Uterus (tissue), 4 donors: Measurements from ENCODE around the gene COPS9. TPM values are rescaled to one million over a fixed set of nuclear protein-coding genes. Genes with fewer than 3 reads are reported as not detected.

Source experiments
- DNase-seq, 2 donors: peaks; one replicate each; pipeline ENCODE4 v3.0.0-alpha.2; 2019 to 2020
- H3K27ac ChIP-seq, 2 donors: fragments of 200-600 bp; sonication (generic); 1 replicate in 1 of 2; 2 replicates in 1 of 2; pipeline ENCODE4 v1.5.1; 2016 to 2018
- H3K27me3 ChIP-seq, 2 donors: fragments of 200-600 bp; sonication (generic); one replicate each; pipeline ENCODE4 v1.5.1; 2018 to 2019; ENCODE audit warnings: control low read depth in 1 of 2
- H3K36me3 ChIP-seq, 2 donors: fragments of 200-600 bp; sonication (generic); one replicate each; pipeline ENCODE4 v1.5.1; 2019; ENCODE audit warnings: control low read depth in 1 of 2
- H3K4me1 ChIP-seq, 2 donors: fragments of 200-600 bp; sonication (generic); one replicate each; pipeline ENCODE4 v1.5.1; 2018 to 2019; ENCODE audit warnings: control low read depth in 1 of 2
- H3K4me3 ChIP-seq, 2 donors: fragments of 200-600 bp; sonication (generic); 1 replicate in 1 of 2; 2 replicates in 1 of 2; pipeline ENCODE4 v1.5.1; 2018 to 2019; ENCODE audit warnings: mild to moderate bottlenecking in 1 of 2
- H3K9me3 ChIP-seq, 2 donors: fragments of 200-600 bp; sonication (generic); one replicate each; pipeline ENCODE4 v1.5.1; 2019; ENCODE audit warnings: control low read depth in 1 of 2
- POLR2A ChIP-seq, 2 donors: fragments of 450-650 bp; IDR thresholded peaks; one replicate each; pipeline ENCODE4 v1.6.1; 2016; ENCODE audit warnings: antibody characterized with exemption in 2 of 2, mild to moderate bottlenecking in 1 of 2, moderate library complexity in 1 of 2
- intact Hi-C: fragments of 100-400 bp; cut with DNase I; formaldehyde crosslinking; loops from one replicate; pipeline ENCODE4 v1.15.1; 2023; ENCODE audit warnings: low total_unique reads
- total RNA-seq, 4 donors: library from RNA; depleted of rRNA in 3 of 4; stranded (reverse); fragments of >200 nt in 3 of 4; gene quantifications; one replicate each; pipeline versions ENCODE4 v1.1.0 to v1.2.4, GENCODE V29; 2014 to 2023
- TF ChIP-seq, protein P1 (sequence below), 4 experiments: fragments of 200-600 bp in 2 of 4; fragments of 450-650 bp in 2 of 4; sonication (generic) in 2 of 4; IDR thresholded peaks; one replicate each; pipeline ENCODE4 v1.5.1; 2016 to 2019; ENCODE audit warnings: antibody characterized with exemption in 4 of 4, mild to moderate bottlenecking in 2 of 4, moderate library complexity in 1 of 4
- donor health status: DM: yes; HTN: yes; CAD: no.

The COPS9 gene
- total RNA-seq, 4 donors from 2014 or later: 14.1 to 189 (median 98.0) TPM

DNA sequence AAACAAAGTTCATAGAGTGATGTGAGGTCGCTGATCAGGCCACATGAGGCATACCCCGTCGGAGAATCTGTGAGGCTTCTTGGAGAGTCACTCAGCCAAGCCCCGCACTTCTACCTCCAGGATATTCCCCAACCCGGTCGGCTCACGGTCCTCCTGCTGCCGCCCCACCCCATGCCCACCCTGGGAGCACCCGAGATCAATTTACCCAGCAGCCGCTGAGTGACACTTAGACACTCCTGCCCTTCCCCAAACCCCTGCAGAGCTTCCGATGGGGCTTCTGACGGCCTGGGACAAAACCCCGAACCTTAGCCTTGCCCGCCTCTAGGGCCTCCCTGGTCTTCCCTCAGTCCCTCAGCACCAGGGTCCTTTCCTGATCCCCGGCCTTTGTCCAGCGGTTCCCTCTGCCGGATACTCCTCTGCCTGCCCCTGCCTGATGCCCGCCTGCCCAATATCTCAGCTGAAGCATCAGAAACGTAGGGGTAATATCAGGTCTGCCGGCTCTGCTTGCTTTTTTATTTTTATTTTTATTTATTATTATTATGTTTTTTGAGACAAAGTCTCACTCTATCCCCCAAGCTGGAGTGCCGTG is 23.2 kb upstream of the COPS9 start:
- DNase-seq: no peak
- Histone ChIP-seq H3K27ac (no peak overlapping the region), H3K36me3 (no peaks in the 10 kb centered on the region), H3K9me3 (no peaks in the 10 kb centered on the region), H3K4me1 (no peaks in the 10 kb centered on the region), H3K4me3 (no peak overlapping the region), H3K27me3 (no peaks in the 10 kb centered on the region)
- intact Hi-C loops: no loop called here
- TF ChIP-seq POLR2A (IDR thresholded peaks at IDR 0.05): no peak
- TF ChIP-seq, protein P1, sequence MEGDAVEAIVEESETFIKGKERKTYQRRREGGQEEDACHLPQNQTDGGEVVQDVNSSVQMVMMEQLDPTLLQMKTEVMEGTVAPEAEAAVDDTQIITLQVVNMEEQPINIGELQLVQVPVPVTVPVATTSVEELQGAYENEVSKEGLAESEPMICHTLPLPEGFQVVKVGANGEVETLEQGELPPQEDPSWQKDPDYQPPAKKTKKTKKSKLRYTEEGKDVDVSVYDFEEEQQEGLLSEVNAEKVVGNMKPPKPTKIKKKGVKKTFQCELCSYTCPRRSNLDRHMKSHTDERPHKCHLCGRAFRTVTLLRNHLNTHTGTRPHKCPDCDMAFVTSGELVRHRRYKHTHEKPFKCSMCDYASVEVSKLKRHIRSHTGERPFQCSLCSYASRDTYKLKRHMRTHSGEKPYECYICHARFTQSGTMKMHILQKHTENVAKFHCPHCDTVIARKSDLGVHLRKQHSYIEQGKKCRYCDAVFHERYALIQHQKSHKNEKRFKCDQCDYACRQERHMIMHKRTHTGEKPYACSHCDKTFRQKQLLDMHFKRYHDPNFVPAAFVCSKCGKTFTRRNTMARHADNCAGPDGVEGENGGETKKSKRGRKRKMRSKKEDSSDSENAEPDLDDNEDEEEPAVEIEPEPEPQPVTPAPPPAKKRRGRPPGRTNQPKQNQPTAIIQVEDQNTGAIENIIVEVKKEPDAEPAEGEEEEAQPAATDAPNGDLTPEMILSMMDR (IDR thresholded peaks at IDR 0.05): no peak

- Histone ChIP-seq H3K27ac (no peak overlapping the region), H3K4me3 (no peak overlapping the region), H3K9me3 (no peaks in the 10 kb centered on the region), H3K27me3 (no peaks in the 10 kb centered on the region), H3K36me3 (no peaks in the 10 kb centered on the region), H3K4me1 (no peaks in the 10 kb centered on the region)
- intact Hi-C loops: no loop called here
- no peak for DNase-seq
- TF ChIP-seq, protein P1 (IDR thresholded peaks at IDR 0.05): no peak
- TF ChIP-seq POLR2A (IDR thresholded peaks at IDR 0.05): no peak
These were observed 21.0 kb upstream of the COPS9 start for GRCh38 chr2:240157147-240157470.

- no peak for DNase-seq
- Histone ChIP-seq H3K4me3 (no peak overlapping the region), H3K27ac (no peak overlapping the region), H3K27me3 (no peaks in the 10 kb centered on the region), H3K4me1 (no peaks in the 10 kb centered on the region), H3K9me3 (no peaks in the 10 kb centered on the region), H3K36me3 (no peaks in the 10 kb centered on the region)
- TF ChIP-seq, protein P1 (IDR thresholded peaks at IDR 0.05): no peak
- TF ChIP-seq POLR2A (IDR thresholded peaks at IDR 0.05): no peak
- intact Hi-C loops: no loop called here
These were observed 20.5 kb upstream of the COPS9 start for GRCh38 chr2:240156435-240157146.

DNA sequence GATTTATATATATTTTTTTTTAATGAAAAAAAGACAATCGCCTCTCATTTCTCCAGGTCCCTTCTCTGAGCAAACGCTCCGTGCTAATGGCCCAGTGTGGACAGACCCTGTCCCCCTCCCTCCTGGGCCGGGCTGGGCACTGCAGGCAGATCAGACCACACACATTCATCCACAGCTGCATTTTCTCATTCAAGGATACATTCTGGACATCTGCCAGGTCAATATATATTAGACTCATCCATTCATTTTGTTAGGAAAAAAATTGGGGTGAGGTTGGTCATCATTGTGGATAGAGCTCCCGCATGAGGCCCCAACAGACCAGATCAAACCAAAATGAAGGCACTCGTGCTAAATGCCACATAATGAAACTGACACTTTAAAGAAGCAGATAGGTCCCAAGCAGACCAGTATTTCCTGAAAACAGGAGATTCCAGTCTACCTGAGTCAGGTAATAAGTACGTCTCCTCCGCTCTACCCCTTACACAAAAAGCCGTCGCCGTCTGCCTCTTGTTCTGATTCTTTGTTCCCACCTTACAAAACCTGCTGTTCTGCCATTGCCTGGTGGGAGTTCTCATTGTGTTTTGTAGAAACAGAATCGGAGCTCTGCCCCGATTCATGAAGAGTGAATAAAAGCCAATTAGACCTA is 19.8 kb upstream of the COPS9 start:
- H3K36me3 ChIP-seq: no peaks in the 10 kb centered on the region
- H3K4me3 ChIP-seq: no peak overlapping the region
- no peaks in the 10 kb centered on the region for H3K9me3 ChIP-seq
- H3K27ac ChIP-seq: no peak overlapping the region
- H3K4me1 ChIP-seq: no peaks in the 10 kb centered on the region
- DNase-seq: no peak
- no peaks in the 10 kb centered on the region for H3K27me3 ChIP-seq
- TF ChIP-seq, protein P1 (IDR thresholded peaks at IDR 0.05): no peak
- TF ChIP-seq POLR2A (IDR thresholded peaks at IDR 0.05): no peak
- intact Hi-C loops: no loop called here

DNA sequence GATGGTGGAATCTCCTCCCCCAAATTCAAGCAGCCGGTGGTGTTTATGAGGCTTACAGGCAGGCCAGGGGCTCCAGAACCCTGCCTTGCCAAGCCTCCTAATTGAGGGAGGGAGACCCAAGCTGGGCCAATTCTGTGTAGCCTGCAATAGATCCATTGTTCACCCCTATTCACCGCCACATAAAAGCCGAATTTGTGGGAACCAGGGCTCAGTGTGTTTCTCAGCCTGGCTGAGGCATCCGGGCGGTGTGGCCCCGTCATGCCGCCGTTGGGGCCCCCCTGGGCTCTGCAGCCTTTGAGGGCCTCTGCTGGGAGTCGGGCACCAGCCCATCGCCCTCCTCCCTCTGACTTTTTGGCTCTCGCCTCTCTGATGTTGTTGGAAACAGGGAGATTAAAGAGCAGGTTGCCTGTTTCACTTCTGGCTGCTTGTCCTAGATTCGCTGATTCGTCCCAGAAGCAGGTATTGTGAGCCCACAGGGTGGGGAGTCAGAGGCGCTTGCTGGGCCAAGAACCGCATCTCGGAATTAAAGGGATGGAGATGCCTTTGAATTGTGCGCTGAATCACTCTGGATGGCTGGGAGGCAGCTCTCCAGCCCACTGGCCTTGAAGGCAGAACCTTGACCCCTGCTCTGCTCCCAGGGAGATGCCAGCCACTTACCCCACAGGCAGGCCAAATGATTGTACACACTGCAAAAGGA is 19.1 kb upstream of the COPS9 start:
- Histone ChIP-seq H3K27ac (no peak overlapping the region), H3K36me3 (no peaks in the 10 kb centered on the region), H3K9me3 (no peaks in the 10 kb centered on the region), H3K27me3 (no peaks in the 10 kb centered on the region), H3K4me3 (no peak overlapping the region), H3K4me1 (no peaks in the 10 kb centered on the region)
- no peak for DNase-seq
- TF ChIP-seq POLR2A (IDR thresholded peaks at IDR 0.05): no peak
- TF ChIP-seq, protein P1 (IDR thresholded peaks at IDR 0.05): no peak
- intact Hi-C loops: no loop called here
